ENCODE measurements around the gene ESR1. TPM values are rescaled to one million over a fixed set of nuclear protein-coding genes. Genes with fewer than 3 reads are reported as not detected.
A peak's percentile ranks its signal among the peaks of the same experiment; 100 is the strongest.
"Not testable (repeated sequence)": the region's sequence is repeated elsewhere in the genome, so short reads cannot be mapped to it uniquely, and the experiment has no call there.

Gene ESR1
- total and polyA plus RNA-seq, 5 experiments from 2014 or later, result 0.11 to 2.8 (median 0.44) TPM

DNA sequence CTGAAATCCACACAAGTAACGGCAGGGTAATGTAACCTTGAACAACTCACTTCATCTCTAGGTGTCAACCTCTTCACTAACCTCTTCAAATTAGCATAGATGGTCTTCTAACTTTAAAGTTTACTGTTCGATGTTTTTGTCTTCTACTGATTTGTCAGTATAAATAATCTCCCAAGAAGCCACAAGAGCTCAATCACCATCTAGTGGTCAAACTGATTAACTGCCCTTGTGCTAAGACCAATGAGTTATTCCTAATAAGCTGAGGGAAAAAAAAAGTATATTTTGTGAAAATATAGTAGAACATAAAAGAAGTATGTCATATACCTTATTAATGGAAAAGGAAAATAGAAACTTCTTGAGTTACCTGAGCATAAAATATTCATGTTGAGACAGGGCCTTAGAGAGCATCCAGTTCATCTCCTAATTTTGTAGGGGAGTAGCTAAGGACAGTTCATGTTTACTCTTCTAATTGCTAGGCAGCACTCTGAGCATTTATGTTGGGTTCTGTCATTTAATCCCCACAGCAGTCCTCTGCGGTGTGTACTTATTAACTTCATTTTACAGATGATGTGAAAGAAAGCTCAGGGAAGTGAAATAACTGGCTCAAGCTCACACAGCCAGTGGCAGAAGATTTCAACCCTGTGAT lies 317.1 kb downstream of the ESR1 start:
- Mint-ChIP-seq H3K4me1 (peaks cover 0 to under 1% (median 0%) of the 10 kb centered on the region in 4 donors), H3K4me3 (no peak overlapping the region), H3K36me3 (peaks cover 24 to 97% (median 49%) of the 10 kb centered on the region in 3 donors), H3K9me3 (peaks cover 0 to 3% (median 0%) of the 10 kb centered on the region in 9 donors), H3K27ac (peak overlapping the region in 8 of 10 donors; percentile 15 to 68 (median 43)), H3K27me3 (no peaks in the 10 kb centered on the region)
- peak in 1 of 10 donors; percentile 18 for DNase-seq
- no peak for ATAC-seq
- POLR2A ChIA-PET, result no interaction called here

DNA sequence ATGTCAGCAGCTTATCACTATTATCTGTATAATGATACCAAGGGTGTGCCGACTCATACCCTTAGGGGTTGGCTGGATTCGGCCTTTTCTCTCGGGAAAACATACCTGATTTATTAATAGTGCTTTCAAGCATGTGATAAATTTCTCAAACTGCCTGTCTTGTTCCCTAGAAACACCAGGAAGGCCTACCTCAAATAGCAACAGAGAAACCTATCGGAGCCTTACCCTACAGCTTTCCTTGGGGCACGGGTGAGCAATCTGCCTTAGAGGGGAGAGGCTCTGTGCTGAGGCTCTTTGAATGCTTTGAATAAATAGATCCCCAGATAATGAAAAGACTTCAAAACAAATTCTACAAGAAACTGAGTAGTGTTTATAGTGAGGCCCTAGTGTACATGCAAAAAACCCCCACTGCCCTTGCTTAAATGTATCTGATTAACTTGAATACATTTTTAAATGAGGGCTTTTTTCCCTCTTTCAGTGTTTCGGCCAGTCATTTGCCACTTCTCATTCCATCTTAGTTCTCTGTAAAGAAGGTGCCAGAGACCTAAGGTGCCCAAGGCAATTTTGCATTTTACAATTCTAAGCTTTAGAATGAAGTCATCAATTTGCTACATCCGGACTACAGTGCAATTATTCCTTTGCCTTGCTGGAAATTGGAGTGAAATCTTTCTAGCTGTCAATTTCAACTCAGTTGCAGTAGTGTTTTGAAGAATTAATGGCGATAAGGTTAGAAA lies 320.1 kb downstream of the ESR1 start:
- Mint-ChIP-seq H3K4me3 (no peak overlapping the region), H3K27ac (peak overlapping the region in 7 of 10 donors; percentile 5 to 65 (median 52)), H3K36me3 (peaks cover 6 to 96% (median 36%) of the 10 kb centered on the region in 3 donors), H3K9me3 (no peaks in the 10 kb centered on the region), H3K27me3 (no peaks in the 10 kb centered on the region), H3K4me1 (peaks cover 0 to 4% (median 3%) of the 10 kb centered on the region in 4 donors)
- POLR2A ChIA-PET, result interaction anchor here (1.2 kb wide), 1 partner anchor 58 kb away, joined by 3 read pairs; no protein-coding TSS in a partner anchor
- DNase-seq (no peak), ATAC-seq (no peak)

DNA sequence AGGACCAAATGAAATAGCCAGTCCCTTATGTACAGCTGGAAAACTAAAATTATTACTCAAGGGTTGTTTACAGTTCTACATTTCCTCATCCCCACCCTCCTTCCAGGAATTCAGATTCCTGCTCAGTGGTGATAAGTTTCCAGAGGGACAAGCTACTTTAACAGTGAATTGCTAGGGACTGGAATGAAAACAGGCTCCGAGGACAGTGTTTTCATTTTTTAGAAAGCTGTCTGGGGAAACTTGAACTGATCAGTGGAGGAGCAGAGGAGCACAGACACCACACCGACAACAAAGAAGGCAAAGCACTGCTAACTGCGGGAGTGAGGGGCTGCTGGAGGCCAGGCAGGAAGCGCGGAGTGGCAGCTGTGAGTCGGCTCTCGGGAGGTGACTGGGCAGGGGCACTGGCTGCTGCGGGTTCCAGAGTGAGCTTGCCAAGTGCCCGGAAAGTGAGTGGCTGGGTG lies 322.2 kb downstream of the ESR1 start:
- peaks cover 0 to 4% (median 3%) of the 10 kb centered on the region in 4 donors for H3K4me1 Mint-ChIP-seq
- H3K9me3 Mint-ChIP-seq, result no peaks in the 10 kb centered on the region
- ATAC-seq (no peak), DNase-seq (no peak)
- peaks cover 6 to 96% (median 31%) of the 10 kb centered on the region in 3 donors for H3K36me3 Mint-ChIP-seq
- no peak overlapping the region for H3K4me3 Mint-ChIP-seq
- H3K27me3 Mint-ChIP-seq, result no peaks in the 10 kb centered on the region
- POLR2A ChIA-PET, result no interaction called here
- H3K27ac Mint-ChIP-seq, result peak overlapping the region in 6 of 10 donors; percentile 21 to 67 (median 45)

DNA sequence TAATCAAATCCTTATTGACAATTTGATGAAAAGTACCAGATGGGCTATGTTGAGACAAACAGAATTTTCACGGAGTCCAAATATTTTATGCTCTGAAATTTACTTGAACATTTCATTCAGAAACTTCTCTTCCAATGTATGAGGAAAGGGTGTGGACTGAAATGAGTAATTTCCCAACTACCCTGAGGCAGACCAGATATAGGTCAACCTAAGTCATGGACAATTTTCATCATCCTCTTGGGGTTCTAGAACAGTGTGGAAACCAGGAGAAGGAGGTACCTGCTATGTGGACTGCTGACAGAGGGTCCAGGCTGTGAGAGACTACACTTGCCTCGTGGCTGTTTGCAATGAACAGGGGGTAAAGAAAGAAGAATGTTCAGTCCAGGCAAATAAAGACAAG lies 323.0 kb downstream of the ESR1 start:
- Mint-ChIP-seq H3K36me3 (peaks cover 4 to 96% (median 34%) of the 10 kb centered on the region in 3 donors), H3K27ac (peak overlapping the region in 5 of 10 donors; percentile 17 to 79 (median 53)), H3K4me1 (peaks cover 0 to 4% (median 3%) of the 10 kb centered on the region in 4 donors), H3K4me3 (no peak overlapping the region), H3K27me3 (no peaks in the 10 kb centered on the region), H3K9me3 (no peaks in the 10 kb centered on the region)
- POLR2A ChIA-PET, result no interaction called here
- no peak for ATAC-seq
- no peak for DNase-seq

DNA sequence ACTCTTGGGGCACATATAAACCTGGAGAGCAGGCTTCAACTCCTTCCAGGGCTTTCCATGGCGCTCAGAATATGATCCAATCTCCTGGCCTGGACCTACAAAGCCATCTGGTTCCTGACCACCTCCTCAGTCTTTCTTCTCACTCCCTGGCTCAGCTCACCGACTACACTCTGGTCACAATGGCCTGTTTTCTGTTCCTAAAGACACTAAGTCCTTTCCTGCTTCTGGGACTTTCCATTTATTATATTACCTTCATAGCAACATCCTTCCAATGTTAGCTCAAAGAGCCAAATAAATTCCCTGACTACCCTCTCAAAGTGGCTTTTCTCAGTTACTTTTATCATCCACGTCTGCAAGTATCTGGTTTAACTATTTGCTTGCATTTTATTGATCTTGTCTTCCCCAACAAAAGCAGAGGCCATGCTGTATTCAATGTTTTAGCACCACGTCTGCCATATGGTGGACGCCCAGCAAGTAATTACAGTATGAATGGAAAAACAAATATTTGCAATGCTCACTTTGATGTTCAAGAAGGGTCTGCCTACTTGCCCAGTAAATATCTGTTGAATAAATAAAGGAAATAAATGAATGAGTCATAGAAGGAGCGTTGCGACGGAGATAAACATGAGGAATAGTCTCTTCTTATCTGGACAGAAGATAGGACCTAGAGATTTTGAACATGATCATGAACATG lies 328.4 kb downstream of the ESR1 start:
- peak overlapping the region in 3 of 10 donors; percentile 24 to 82 (median 44) for H3K27ac Mint-ChIP-seq
- no peak for DNase-seq
- POLR2A ChIA-PET, result no interaction called here
- ATAC-seq, result no peak
- no peak overlapping the region for H3K4me3 Mint-ChIP-seq
- H3K36me3 Mint-ChIP-seq, result peaks cover 7 to 99% (median 35%) of the 10 kb centered on the region in 3 donors
- no peaks in the 10 kb centered on the region for H3K27me3 Mint-ChIP-seq
- H3K9me3 Mint-ChIP-seq, result no peaks in the 10 kb centered on the region
- peaks cover 0 to 3% (median under 1%) of the 10 kb centered on the region in 4 donors for H3K4me1 Mint-ChIP-seq

DNA sequence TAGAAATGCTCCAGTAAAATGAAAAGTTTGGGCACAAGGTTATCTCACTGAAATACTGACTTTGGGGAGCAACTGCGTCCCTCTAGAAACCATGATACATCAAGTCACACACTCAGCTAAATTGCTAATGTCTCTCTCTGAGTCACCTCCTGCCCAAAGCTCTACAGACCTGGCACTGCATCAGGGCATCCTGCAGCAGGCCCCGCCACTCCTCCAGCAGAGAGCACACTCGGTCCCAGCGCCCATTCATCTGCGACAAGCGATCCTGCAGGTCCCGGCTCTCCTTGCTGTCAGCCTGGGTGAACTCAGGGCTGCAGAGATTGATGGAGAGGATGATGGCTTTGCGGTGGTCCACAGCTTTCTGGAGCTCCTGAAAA lies 329.0 kb downstream of the ESR1 start:
- peaks cover 0 to 3% (median under 1%) of the 10 kb centered on the region in 4 donors for H3K4me1 Mint-ChIP-seq
- no peaks in the 10 kb centered on the region for H3K27me3 Mint-ChIP-seq
- H3K4me3 Mint-ChIP-seq, result no peak overlapping the region
- DNase-seq (no peak), ATAC-seq (no peak)
- POLR2A ChIA-PET, result no interaction called here
- H3K27ac Mint-ChIP-seq, result peak overlapping the region in 4 of 10 donors; percentile 9 to 82 (median 58)
- peaks cover 7 to 99% (median 35%) of the 10 kb centered on the region in 3 donors for H3K36me3 Mint-ChIP-seq
- H3K9me3 Mint-ChIP-seq, result no peaks in the 10 kb centered on the region

DNA sequence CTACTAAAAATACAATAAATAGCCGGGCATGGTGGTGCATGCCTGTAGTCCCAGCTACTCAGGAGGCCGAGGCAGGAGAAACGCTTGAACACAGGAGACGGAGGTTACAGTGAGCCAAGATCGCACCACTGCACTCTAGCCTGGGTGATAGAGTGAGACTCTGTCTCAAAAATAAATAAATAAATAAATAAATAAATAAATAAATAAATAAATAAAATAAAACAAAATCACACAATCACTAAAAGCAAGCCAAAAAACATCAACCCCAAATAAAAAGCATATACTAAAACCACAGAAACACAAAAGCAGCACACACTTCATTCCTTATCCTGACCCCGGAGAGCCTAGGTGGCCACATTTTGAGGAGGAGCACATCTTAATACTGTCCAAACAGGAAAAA lies 330.9 kb downstream of the ESR1 start:
- H3K27me3 Mint-ChIP-seq, H3K9me3 Mint-ChIP-seq, DNase-seq, POLR2A ChIA-PET, ATAC-seq, H3K4me3 Mint-ChIP-seq, H3K4me1 Mint-ChIP-seq: not testable (repeated sequence)
- Mint-ChIP-seq H3K27ac (peak overlapping the region in 2 of 10 donors; percentile 54 to 59), H3K36me3 (peaks cover 7 to 95% (median 29%) of the 10 kb centered on the region in 3 donors)

DNA sequence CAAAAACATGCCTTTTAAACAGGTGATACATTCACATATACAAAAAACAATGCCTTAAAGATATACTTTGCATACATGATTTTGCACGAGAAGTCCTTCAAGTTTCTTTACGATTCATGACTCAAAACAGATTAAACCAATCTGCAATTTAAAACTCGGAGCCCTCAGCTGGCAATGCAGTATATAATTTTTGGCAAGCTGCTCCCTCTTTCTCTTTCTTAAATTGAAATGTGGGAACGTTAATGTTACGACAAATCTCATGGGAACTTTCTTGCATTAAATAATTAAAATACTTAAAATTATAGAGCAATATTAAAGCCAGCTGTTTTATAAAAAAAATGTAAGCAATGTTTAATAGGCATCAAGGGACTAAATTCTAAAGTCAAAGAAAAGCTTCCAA lies 334.6 kb downstream of the ESR1 start:
- Mint-ChIP-seq H3K4me1 (peaks cover 0 to 2% (median under 1%) of the 10 kb centered on the region in 4 donors), H3K4me3 (no peak overlapping the region), H3K27ac (no peak overlapping the region), H3K36me3 (peaks cover 4 to 92% (median 11%) of the 10 kb centered on the region in 3 donors), H3K27me3 (no peaks in the 10 kb centered on the region), H3K9me3 (no peaks in the 10 kb centered on the region)
- POLR2A ChIA-PET, result no interaction called here
- ATAC-seq, result no peak
- DNase-seq, result no peak

DNA sequence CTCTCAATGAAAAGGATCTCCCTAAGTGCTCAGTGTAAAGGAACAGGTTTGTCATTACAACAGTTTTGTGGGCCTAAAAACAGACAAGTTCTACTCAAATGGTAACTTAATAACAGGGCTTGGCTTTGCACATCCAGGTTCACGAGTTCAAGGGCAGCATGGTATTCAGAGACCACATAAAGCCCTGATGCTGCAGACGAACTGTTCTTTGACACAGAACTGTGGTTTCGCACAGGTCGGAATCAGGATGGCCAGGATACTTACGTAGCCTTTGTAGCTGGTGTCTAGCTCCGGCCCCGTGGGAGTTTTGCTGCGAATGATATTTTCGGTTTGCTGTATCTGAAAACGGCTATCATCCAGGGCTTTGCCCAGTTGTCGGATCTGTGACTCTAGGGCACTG lies 335.9 kb downstream of the ESR1 start:
- ATAC-seq, result no peak
- peaks cover 0 to 7% (median under 1%) of the 10 kb centered on the region in 4 donors for H3K4me1 Mint-ChIP-seq
- DNase-seq, result no peak
- no peaks in the 10 kb centered on the region for H3K27me3 Mint-ChIP-seq
- H3K4me3 Mint-ChIP-seq, result no peak overlapping the region
- H3K9me3 Mint-ChIP-seq, result no peaks in the 10 kb centered on the region
- POLR2A ChIA-PET, result no interaction called here
- H3K27ac Mint-ChIP-seq, result peak overlapping the region in 1 of 10 donors; percentile 9
- H3K36me3 Mint-ChIP-seq, result peaks cover 7 to 92% (median 10%) of the 10 kb centered on the region in 3 donors

DNA sequence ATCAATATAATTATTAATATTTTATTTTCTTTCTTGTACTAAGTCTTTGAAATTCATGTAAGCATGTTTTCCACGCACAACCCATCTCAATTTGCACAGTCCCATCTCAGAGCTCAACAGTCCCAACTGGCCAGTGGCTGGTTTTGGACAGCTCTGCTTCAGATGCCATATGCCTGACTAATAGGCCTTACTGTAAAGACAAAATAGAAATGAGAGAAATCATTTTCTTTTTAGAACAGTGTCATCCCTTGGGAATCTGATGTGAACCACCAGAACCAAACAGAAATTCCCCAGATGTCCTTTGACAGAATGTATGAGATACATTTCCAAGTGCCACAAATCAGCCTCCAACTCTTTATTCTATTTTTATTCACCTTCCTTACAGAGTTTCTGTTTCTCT lies 338.9 kb downstream of the ESR1 start:
- ATAC-seq, result no peak
- H3K4me1 Mint-ChIP-seq, result peaks cover 0 to 7% (median 0%) of the 10 kb centered on the region in 4 donors
- H3K36me3 Mint-ChIP-seq, result peaks cover 7 to 92% (median 26%) of the 10 kb centered on the region in 3 donors
- peak overlapping the region in 5 of 10 donors; percentile 32 to 90 (median 62) for H3K27ac Mint-ChIP-seq
- POLR2A ChIA-PET, result no interaction called here
- H3K4me3 Mint-ChIP-seq, result no peak overlapping the region
- H3K27me3 Mint-ChIP-seq, result no peaks in the 10 kb centered on the region
- H3K9me3 Mint-ChIP-seq, result no peaks in the 10 kb centered on the region
- DNase-seq, result no peak

DNA sequence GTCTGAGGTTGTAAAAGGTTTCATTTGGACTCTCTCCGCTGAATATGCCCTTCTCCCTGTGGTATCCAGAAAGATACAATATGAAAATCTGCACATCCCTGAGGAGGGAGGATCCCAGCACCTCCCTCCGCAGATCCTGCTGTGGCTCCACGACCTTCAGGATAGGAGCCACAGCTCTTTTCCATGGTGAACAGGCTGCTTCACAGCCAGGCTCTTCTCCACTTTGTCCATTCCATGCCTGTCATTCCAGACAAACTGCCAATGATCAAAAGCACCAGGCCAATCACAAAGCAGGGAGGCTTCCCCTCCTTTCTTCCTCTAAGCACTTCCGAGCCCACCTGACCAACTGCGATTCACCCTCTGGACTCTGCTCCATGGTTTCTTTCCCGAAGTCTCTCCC lies 339.8 kb downstream of the ESR1 start:
- Mint-ChIP-seq H3K27me3 (no peaks in the 10 kb centered on the region), H3K36me3 (peaks cover 7 to 96% (median 26%) of the 10 kb centered on the region in 3 donors), H3K9me3 (no peaks in the 10 kb centered on the region), H3K4me1 (peaks cover 0 to 7% (median 0%) of the 10 kb centered on the region in 4 donors), H3K4me3 (no peak overlapping the region), H3K27ac (peak overlapping the region in 7 of 10 donors; percentile 24 to 90 (median 50))
- POLR2A ChIA-PET, result no interaction called here
- ATAC-seq (no peak), DNase-seq (no peak)

DNA sequence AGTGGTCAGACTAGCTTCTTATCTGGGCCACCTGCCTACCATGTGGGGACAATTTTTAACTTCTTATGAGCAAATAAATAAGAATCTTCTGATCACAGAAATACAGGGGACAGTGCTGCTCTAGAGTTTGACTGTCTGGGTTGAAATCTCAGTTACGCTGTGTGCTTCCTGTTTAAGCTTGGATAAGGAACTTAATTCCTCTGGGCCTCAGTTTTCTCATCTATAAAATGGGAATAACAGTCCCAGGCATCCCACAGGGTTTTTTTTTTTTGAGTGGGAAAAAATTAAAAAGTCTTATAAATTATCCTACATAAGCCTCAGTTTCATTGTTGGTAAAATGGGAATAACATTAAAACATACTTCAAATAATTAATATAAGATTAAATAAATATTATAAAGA lies 340.9 kb downstream of the ESR1 start:
- no peak for ATAC-seq
- Mint-ChIP-seq H3K4me3 (no peak overlapping the region), H3K27me3 (no peaks in the 10 kb centered on the region), H3K36me3 (peaks cover 7 to 97% (median 23%) of the 10 kb centered on the region in 3 donors), H3K9me3 (no peaks in the 10 kb centered on the region), H3K27ac (no peak overlapping the region), H3K4me1 (peaks cover 0 to 7% (median 0%) of the 10 kb centered on the region in 4 donors)
- no peak for DNase-seq
- POLR2A ChIA-PET, result no interaction called here

Measured in naive thymus-derived CD8-positive, alpha-beta T cell (primary cell).